HG02970 (cell line): ENCODE data around the gene CCNL2.
"Not testable (repeated sequence)": the region's sequence is repeated elsewhere in the genome, so short reads cannot be mapped to it uniquely, and the experiment has no call there.

Experiments
- ATAC-seq: cut with Tn5 transposase; IDR thresholded peaks from one replicate; pipeline ENCODE4 v1.9.1; 2021; ENCODE audit warnings: mild to moderate bottlenecking, moderate library complexity, moderate number of reproducible peaks; ENCODE audit not compliant: unreplicated experiment, low FRiP score

Gene CCNL2

GRCh38 chr1:1399187-1399871 is at the start of gene CCNL2:
TSS of gene CCNL2 (minus strand) at chr1:1399335. CDS start at chr1:1399306, 29 bp downstream.
- ATAC-seq = peak; percentile 97

GRCh38 chr1:1446631-1447030 is 47.5 kb upstream of the CCNL2 start:
- not testable (repeated sequence) for ATAC-seq

GRCh38 chr1:1442069-1442770 is 43.1 kb upstream of the CCNL2 start:
- ATAC-seq = no peak

- ATAC-seq = no peak
Measured at GRCh38 chr1:1441002-1441888, 42.1 kb upstream of the CCNL2 start.

GRCh38 chr1:1440262-1441001 is 41.3 kb upstream of the CCNL2 start:
- no peak for ATAC-seq

DNA sequence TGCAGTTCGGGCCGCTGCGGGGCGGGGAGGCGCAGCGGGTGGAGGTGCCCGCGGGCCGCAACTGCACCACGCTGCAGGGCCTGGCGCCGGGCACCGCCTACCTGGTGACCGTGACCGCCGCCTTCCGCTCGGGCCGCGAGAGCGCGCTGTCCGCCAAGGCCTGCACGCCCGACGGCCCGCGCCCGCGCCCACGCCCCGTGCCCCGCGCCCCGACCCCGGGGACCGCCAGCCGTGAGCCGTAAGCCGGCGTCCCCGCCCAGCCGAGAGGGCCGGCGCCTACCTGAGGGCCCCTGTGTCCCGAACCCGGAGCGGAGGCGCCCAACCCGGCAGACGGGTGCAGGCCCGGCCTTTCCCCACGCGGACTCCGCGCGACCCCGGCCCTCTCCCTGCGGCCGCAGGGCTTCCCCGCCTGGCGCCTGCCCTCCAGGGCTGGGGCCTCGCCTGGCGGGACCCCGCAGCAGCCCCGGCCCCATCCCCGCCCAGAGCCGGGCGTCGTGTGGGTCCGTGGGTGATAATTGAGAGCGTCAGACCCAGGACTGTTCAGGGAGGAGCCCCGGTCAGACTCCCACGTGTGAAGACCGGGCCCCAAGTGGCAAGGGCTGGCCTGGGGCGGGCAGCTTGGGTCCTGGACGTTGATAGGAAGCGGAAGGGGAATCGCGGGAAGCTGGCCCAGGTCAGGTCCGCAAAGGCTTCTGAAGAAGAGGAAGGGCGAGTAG is 40.6 kb upstream of the CCNL2 start:
- no peak for ATAC-seq

DNA sequence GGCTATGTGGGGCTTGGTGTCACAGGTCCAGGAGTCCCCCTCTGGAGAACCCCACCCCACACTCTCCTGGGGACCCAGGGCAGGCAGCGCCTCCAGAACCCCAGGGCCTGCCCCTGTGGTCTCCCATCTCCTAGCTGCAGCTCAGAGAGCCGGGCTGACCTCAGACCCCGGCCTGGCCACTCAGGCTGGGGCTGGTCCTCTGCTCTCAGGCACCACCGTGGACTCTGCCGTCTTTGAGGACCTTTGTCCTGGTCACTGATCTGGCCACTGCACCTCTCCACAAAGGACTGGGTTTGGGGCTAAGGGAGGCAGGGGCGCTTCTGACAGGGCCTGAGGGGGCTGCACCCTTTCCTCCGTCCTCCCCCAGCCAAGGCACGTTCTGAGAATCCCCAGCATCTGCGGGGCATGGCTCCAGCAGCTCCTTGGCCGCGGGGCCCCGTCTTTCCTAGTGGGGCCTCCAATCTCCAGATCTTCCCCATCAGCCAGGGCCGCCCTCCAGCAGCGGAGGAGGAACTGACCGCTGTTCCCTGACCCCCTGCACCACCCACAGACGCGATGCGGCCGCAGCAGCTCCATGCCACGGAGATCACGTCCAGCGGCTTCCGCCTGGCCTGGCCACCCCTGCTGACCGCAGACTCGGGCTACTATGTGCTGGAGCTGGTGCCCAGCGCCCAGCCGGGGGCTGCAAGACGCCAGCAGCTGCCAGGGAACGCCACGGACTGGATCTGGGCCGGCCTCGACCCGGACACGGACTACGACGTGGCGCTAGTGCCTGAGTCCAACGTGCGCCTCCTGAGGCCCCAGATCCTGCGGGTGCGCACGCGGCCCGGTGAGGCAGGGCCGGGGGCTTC is 39.6 kb upstream of the CCNL2 start:
- ATAC-seq = no peak

GRCh38 chr1:1437904-1438376 is 38.8 kb upstream of the CCNL2 start:
- no peak for ATAC-seq

DNA sequence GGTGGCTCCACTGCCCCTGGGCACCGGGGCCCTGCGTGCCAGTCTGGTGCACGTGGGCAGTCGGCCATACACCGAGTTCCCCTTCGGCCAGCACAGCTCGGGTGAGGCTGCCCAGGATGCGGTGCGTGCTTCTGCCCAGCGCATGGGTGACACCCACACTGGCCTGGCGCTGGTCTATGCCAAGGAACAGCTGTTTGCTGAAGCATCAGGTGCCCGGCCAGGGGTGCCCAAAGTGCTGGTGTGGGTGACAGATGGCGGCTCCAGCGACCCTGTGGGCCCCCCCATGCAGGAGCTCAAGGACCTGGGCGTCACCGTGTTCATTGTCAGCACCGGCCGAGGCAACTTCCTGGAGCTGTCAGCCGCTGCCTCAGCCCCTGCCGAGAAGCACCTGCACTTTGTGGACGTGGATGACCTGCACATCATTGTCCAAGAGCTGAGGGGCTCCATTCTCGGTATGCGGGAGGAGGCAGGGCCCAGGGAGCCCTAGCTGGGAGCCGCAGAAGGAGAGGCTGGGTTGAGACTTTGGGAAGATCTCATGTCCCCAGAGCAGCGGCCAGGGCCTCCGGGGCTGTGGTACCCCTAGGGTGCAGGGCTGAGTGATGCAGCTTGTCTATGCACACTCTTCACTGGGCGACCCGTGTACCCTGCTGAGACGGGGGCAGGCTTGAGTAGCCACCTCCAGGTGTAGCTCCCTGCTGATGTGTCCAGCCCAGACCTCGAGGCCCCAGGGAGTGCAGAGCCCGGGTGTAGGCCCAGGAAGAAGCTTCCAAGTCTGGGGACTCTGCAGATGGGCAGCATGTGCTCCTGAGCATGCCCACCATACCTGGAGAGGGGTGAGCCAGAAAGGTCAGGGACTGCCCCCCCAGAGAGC is 38.1 kb upstream of the CCNL2 start:
- ATAC-seq = no peak

- ATAC-seq = no peak
Measured at GRCh38 chr1:1436630-1437032, 37.5 kb upstream of the CCNL2 start.

- ATAC-seq = no peak
Measured at GRCh38 chr1:1435911-1436629, 36.9 kb upstream of the CCNL2 start.

- peak; percentile 46 for ATAC-seq
Measured at GRCh38 chr1:1435106-1435903, 36.2 kb upstream of the CCNL2 start, which contains the start of gene VWA1. TSS of gene VWA1 (plus strand) at chr1:1435690. CDS start at chr1:1435749, 59 bp downstream.

DNA sequence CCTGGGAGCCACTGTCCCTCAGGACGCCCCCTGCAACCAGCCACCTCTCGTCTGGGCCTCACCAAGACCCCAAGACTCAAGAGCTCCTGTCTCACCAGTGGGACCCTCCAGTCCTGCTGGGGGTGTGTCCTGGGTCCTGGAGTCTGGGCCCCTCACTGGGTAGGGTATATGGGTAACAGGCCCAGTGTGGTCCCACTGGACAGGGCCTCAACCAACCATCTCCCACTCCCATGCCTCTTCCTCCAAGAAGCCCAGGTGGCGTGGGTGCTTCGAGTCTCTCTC is 35.6 kb upstream of the CCNL2 start:
- no peak for ATAC-seq

DNA sequence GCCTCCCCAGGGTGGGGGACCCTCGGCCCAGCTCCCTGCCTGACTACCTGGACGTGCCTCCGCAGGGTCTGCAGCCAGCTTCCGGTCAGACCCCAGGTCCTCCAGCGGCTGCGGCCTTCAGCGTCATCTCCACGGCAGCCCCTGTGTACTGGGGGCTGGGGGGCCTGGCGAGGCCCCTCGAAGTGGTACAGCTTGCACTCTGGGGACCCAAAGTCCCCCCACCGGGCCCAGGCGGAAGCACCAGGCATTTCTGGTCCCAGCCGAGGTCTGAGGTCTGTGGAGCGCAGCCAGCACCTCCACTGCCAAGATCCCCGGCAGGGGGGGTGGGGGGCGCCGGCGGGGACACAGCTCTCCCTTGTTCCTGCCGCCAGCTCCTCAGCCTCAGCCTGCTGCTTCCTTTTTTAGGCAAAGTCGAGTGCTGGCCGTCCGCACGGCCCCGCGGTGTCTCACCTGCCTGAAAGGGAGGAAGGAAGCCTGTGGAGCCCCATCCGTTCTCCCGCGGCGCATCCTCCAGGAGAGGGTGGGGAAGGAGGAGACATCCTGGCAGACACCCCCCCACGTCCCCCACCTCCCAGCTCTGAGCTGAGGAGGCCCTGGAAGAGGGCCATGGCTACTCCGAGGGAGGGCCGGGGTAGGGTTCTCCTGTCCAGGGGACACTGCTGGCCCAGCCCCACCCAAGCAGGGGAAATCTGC is 35.1 kb upstream of the CCNL2 start:
- ATAC-seq = no peak

DNA sequence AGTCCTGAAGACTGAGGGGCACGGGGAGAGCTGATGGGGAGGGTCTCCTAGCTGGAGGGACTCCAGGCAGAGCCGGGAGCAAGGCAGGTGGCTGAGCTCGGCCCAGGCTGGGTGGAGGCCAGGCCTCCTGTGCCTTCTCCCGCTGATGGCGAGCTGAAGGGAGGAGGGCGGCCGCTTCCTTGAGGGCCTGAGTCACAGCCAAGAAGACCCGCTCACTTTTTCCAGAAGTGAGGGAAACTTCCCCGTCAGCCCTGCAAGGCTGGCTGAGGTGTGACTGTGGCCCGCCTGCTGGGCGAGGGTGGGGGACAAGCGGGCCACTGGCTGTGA is 34.6 kb upstream of the CCNL2 start:
- no peak for ATAC-seq
